Liver (tissue), 9 donors: Measurements from ENCODE around the gene GLIS1. TPM values are rescaled to one million over a fixed set of nuclear protein-coding genes. Genes with fewer than 3 reads are reported as not detected.

Source experiments
- DNase-seq: peaks from one replicate; pipeline ENCODE4 v3.0.0-alpha.2; 2017; ENCODE audit warnings: low spot score
- H3K27ac ChIP-seq, 2 donors: one replicate each; pipeline ENCODE4 v1.7.0; 2013; ENCODE audit warnings: inconsistent platforms in 2 of 2, low read length in 2 of 2, control low read depth in 1 of 2, low read depth in 1 of 2, mild to moderate bottlenecking in 1 of 2
- H3K27me3 ChIP-seq, 4 donors: one replicate each; pipeline versions ENCODE4 v1.6.1 to v1.7.0; 2013; ENCODE audit warnings: low read length in 3 of 4, inconsistent platforms in 1 of 4, mild to moderate bottlenecking in 1 of 4, moderate library complexity in 1 of 4; ENCODE audit not compliant: control insufficient read depth in 4 of 4, insufficient read depth in 4 of 4
- H3K36me3 ChIP-seq, 4 donors: one replicate each; pipeline versions ENCODE4 v1.6.1 to v1.7.0; 2013; ENCODE audit warnings: low read length in 3 of 4, mild to moderate bottlenecking in 3 of 4, low read depth in 1 of 4, moderate library complexity in 1 of 4; ENCODE audit not compliant: control insufficient read depth in 4 of 4, insufficient read depth in 3 of 4
- H3K4me1 ChIP-seq, 4 donors: one replicate each; pipeline versions ENCODE4 v1.6.1 to v1.7.0; 2013; ENCODE audit warnings: low read length in 3 of 4, mild to moderate bottlenecking in 3 of 4, moderate library complexity in 1 of 4; ENCODE audit not compliant: control insufficient read depth in 4 of 4, insufficient read depth in 4 of 4
- H3K4me3 ChIP-seq, 3 donors: one replicate each; pipeline versions ENCODE4 v1.6.1 to v1.7.0; 2013; ENCODE audit warnings: low read length in 3 of 3, control low read depth in 1 of 3, low read depth in 1 of 3, mild to moderate bottlenecking in 1 of 3
- H3K9ac ChIP-seq, 2 donors: one replicate each; pipeline ENCODE4 v1.7.0; 2013; ENCODE audit warnings: low read length in 2 of 2, mild to moderate bottlenecking in 2 of 2, moderate library complexity in 2 of 2, control low read depth in 1 of 2, low read depth in 1 of 2
- H3K9me3 ChIP-seq, 4 donors: one replicate each; pipeline versions ENCODE4 v1.6.1 to v1.7.0; 2013; ENCODE audit warnings: low read length in 3 of 4; ENCODE audit not compliant: control insufficient read depth in 4 of 4
- ATF3 ChIP-seq: IDR thresholded peaks from 2 replicates; pipeline ENCODE4 v1.6.1; 2016; ENCODE audit warnings: antibody characterized with exemption
- EGR1 ChIP-seq, 2 donors: IDR thresholded peaks; 2 replicates each; pipeline ENCODE4 v1.6.1; 2016 to 2018; ENCODE audit warnings: antibody characterized with exemption in 2 of 2, low read depth in 2 of 2
- FOXA1 ChIP-seq: IDR thresholded peaks from 2 replicates; pipeline ENCODE4 v1.6.1; 2016; ENCODE audit warnings: antibody characterized with exemption
- FOXA2 ChIP-seq: IDR thresholded peaks from 2 replicates; pipeline ENCODE4 v1.6.1; 2016; ENCODE audit warnings: antibody characterized with exemption
- GABPA ChIP-seq, 2 donors: IDR thresholded peaks in 1 of 2; conservative IDR thresholded peaks in 1 of 2; 2 replicates each; pipeline ENCODE4 v1.6.1; 2016; ENCODE audit warnings: antibody characterized with exemption in 2 of 2, mild to moderate bottlenecking in 1 of 2, moderate library complexity in 1 of 2
- HNF4A ChIP-seq, 2 donors: conservative IDR thresholded peaks; 2 replicates each; pipeline ENCODE4 v1.6.1; 2016; ENCODE audit warnings: antibody characterized with exemption in 2 of 2, mild to moderate bottlenecking in 2 of 2
- HNF4G ChIP-seq: IDR thresholded peaks from 2 replicates; pipeline ENCODE4 v1.6.1; 2016; ENCODE audit warnings: antibody characterized with exemption
- JUND ChIP-seq, 2 donors: IDR thresholded peaks; 2 replicates each; pipeline ENCODE4 v1.6.1; 2016; ENCODE audit warnings: antibody characterized with exemption in 2 of 2
- MAX ChIP-seq: IDR thresholded peaks from 2 replicates; pipeline ENCODE4 v1.6.1; 2016; ENCODE audit warnings: antibody characterized with exemption
- NR2F2 ChIP-seq: IDR thresholded peaks from 2 replicates; pipeline ENCODE4 v1.6.1; 2016; ENCODE audit warnings: antibody characterized with exemption
- RAD21 ChIP-seq, 2 donors: IDR thresholded peaks; 2 replicates each; pipeline ENCODE4 v1.6.1; 2016; ENCODE audit warnings: antibody characterized with exemption in 2 of 2, mild to moderate bottlenecking in 2 of 2
- REST ChIP-seq: IDR thresholded peaks from 2 replicates; pipeline ENCODE4 v1.6.1; 2016; ENCODE audit warnings: antibody characterized with exemption, mild to moderate bottlenecking
- RXRA ChIP-seq, 2 donors: IDR thresholded peaks; 2 replicates each; pipeline ENCODE4 v1.6.1; 2017 to 2018; ENCODE audit warnings: antibody characterized with exemption in 2 of 2, mild to moderate bottlenecking in 1 of 2
- SP1 ChIP-seq: IDR thresholded peaks from 2 replicates; pipeline ENCODE4 v1.6.1; 2018; ENCODE audit warnings: antibody characterized with exemption, mild to moderate bottlenecking
- TAF1 ChIP-seq: conservative IDR thresholded peaks from 2 replicates; pipeline ENCODE4 v1.6.1; 2016; ENCODE audit warnings: antibody characterized with exemption, mild to moderate bottlenecking
- YY1 ChIP-seq: IDR thresholded peaks from 2 replicates; pipeline ENCODE4 v1.6.1; 2016; ENCODE audit warnings: antibody characterized with exemption, mild to moderate bottlenecking
- ZBTB33 ChIP-seq: IDR thresholded peaks from 2 replicates; pipeline ENCODE4 v1.6.1; 2016; ENCODE audit warnings: antibody characterized with exemption
- WGBS: extraction: QIAGEN DNeasy Blood & Tissue Kit; methylation state at CpG from one replicate; pipeline ENCODE4 v1.1.7; 2013; 5-methylcytosine and 5-hydroxymethylcytosine counted together
- polyA plus RNA-seq, 2 donors: library from polyadenylated mRNA; stranded (reverse) in 1 of 2; unstranded in 1 of 2; fragments of 200-250 nt in 1 of 2; fragments of >200 nt in 1 of 2; fragmentation: Nextera tagmentation in 1 of 2; extraction: Ambion mirVana in 1 of 2; gene quantifications; one replicate each; pipeline versions ENCODE4 v1.2.1 to v1.2.3, GENCODE V29; 2013 to 2015
- total RNA-seq, 2 donors: library from RNA; depleted of rRNA; stranded (reverse); fragments of >200 nt; gene quantifications; one replicate each; pipeline ENCODE4 v1.2.3, GENCODE V29; 2014
- donor health status: healthy.
- donor health status: healthy.
- donor health status: healthy.
- donor health status: healthy.
- donor health status: healthy.

Gene GLIS1
- total and polyA plus RNA-seq, 4 donors: under 0.01 to 0.05 TPM; not detected in 2

- TF ChIP-seq SP1: no peak
- TF ChIP-seq FOXA1: no peak
- TF ChIP-seq RXRA (IDR thresholded peaks at IDR 0.05): no peak
- TF ChIP-seq FOXA2: no peak
- TF ChIP-seq ZBTB33: no peak
- no peak for TF ChIP-seq TAF1
- no peak for TF ChIP-seq NR2F2
- no peak for TF ChIP-seq REST
- TF ChIP-seq JUND (IDR thresholded peaks at IDR 0.05): no peak
- TF ChIP-seq HNF4G: no peak
- no peak for TF ChIP-seq YY1
- no peak for TF ChIP-seq HNF4A (conservative IDR thresholded peaks at IDR 0.05)
- TF ChIP-seq EGR1 (IDR thresholded peaks at IDR 0.05; ENCODE audit: low read depth in 2 of 2): no peak
- TF ChIP-seq RAD21 (IDR thresholded peaks at IDR 0.05): no peak
- TF ChIP-seq ATF3: no peak
- no peak overlapping the region for H3K9ac ChIP-seq
- WGBS: 94% methylated on average over 8 of the region's 8 CpGs
- no peaks in the 10 kb centered on the region for H3K27me3 ChIP-seq
- H3K27ac ChIP-seq: no peak overlapping the region
- DNase-seq: no peak
- no peaks in the 10 kb centered on the region for H3K9me3 ChIP-seq
- H3K4me3 ChIP-seq: no peak overlapping the region
- no peaks in the 10 kb centered on the region for H3K4me1 ChIP-seq
- no peaks in the 10 kb centered on the region for H3K36me3 ChIP-seq
Observed at GRCh38 chr1:53495633-53496345, 243.2 kb downstream of the GLIS1 start.

GRCh38 chr1:53490351-53490750 lies 248.6 kb downstream of the GLIS1 start:
- TF ChIP-seq GABPA (IDR thresholded peaks at IDR 0.05 in 1 of 2, conservative IDR thresholded peaks at IDR 0.05 in 1 of 2) (no peak), TAF1 (no peak), FOXA2 (no peak), HNF4A (conservative IDR thresholded peaks at IDR 0.05) (no peak), SP1 (no peak), MAX (no peak), NR2F2 (no peak)
- Histone ChIP-seq H3K27ac (no peak overlapping the region), H3K4me3 (no peak overlapping the region), H3K4me1 (no peaks in the 10 kb centered on the region), H3K9ac (no peak overlapping the region), H3K27me3 (peaks cover 0 to 5% (median 0%) of the 10 kb centered on the region in 4 donors), H3K9me3 (peaks cover 0 to 4% (median 2%) of the 10 kb centered on the region in 4 donors), H3K36me3 (no peaks in the 10 kb centered on the region)
- DNase-seq: no peak
- 61% methylated on average over 3 of the region's 3 CpGs for WGBS
